KMS-11 (cell line): ENCODE measurements around the gene LRRC75B.

Experiments used
- H2AFZ ChIP-seq: fragments of 200-600 bp; sonication (generic); 2 replicates; pipeline ENCODE4 v1.6.1; 2016; ENCODE audit warnings: antibody characterized with exemption, mixed run types, low read depth
- H3K27ac ChIP-seq: fragments of 200-600 bp; sonication (generic); 2 replicates; pipeline ENCODE4 v1.6.1; 2016; ENCODE audit warnings: mild to moderate bottlenecking, mixed run types
- H3K27me3 ChIP-seq: fragments of 200-600 bp; sonication (generic); 2 replicates; pipeline ENCODE4 v1.6.1; 2017; ENCODE audit warnings: mild to moderate bottlenecking, low read depth, mixed run types, moderate library complexity; ENCODE audit not compliant: insufficient read depth
- H3K36me3 ChIP-seq: fragments of 200-600 bp; sonication (generic); 2 replicates; pipeline ENCODE4 v1.6.1; 2017; ENCODE audit warnings: mild to moderate bottlenecking, mixed run types; ENCODE audit not compliant: insufficient read depth
- H3K4me1 ChIP-seq: fragments of 200-600 bp; sonication (generic); 2 replicates; pipeline ENCODE4 v1.6.1; 2016; ENCODE audit warnings: mild to moderate bottlenecking, low read depth, mixed run types; ENCODE audit not compliant: poor library complexity, severe bottlenecking
- H3K4me2 ChIP-seq: fragments of 200-600 bp; sonication (generic); 2 replicates; pipeline ENCODE4 v1.7.0; 2016; ENCODE audit warnings: mild to moderate bottlenecking, mixed run types
- H3K4me3 ChIP-seq: fragments of 200-600 bp; sonication (generic); IDR thresholded peaks from 2 replicates; pipeline ENCODE4 v1.6.1; 2017; ENCODE audit warnings: low read depth, low read length, mixed read lengths; ENCODE audit not compliant: insufficient read depth
- H3K79me2 ChIP-seq: fragments of 200-600 bp; sonication (generic); 2 replicates; pipeline ENCODE4 v1.6.1; 2016; ENCODE audit warnings: low read depth, mixed run types; ENCODE audit not compliant: insufficient read depth
- H3K9ac ChIP-seq: fragments of 200-600 bp; sonication (generic); 2 replicates; pipeline ENCODE4 v1.6.1; 2016; ENCODE audit warnings: mild to moderate bottlenecking, mixed run types
- H4K20me1 ChIP-seq: fragments of 200-600 bp; sonication (generic); 2 replicates; pipeline ENCODE4 v1.6.1; 2016; ENCODE audit warnings: mild to moderate bottlenecking, mixed run types; ENCODE audit not compliant: insufficient read depth
- CTCF ChIP-seq: fragments of 200-600 bp; sonication (generic); conservative IDR thresholded peaks from 2 replicates; pipeline ENCODE4 v1.6.1; 2017; ENCODE audit warnings: low read depth, mild to moderate bottlenecking, antibody characterized with exemption, low read length, moderate library complexity, mixed read lengths

LRRC75B gene

GRCh38 chr22:24550902-24551435 is 41.9 kb downstream of the LRRC75B start:
- H3K36me3 ChIP-seq: peaks cover 10% of the 10 kb centered on the region; the same call in 1 of the 2 replicates
- peaks cover 34% of the 10 kb centered on the region for H3K4me1 ChIP-seq
- H3K79me2 ChIP-seq: peaks cover 50% of the 10 kb centered on the region
- TF ChIP-seq CTCF: no peak
- H3K27me3 ChIP-seq: no peaks in the 10 kb centered on the region
- H2AFZ ChIP-seq: no peak overlapping the region
- H4K20me1 ChIP-seq: no peaks in the 10 kb centered on the region
- H3K4me2 ChIP-seq: no peak overlapping the region
- no peak overlapping the region for H3K27ac ChIP-seq
- no peak overlapping the region for H3K9ac ChIP-seq
- no peak overlapping the region for H3K4me3 ChIP-seq

DNA sequence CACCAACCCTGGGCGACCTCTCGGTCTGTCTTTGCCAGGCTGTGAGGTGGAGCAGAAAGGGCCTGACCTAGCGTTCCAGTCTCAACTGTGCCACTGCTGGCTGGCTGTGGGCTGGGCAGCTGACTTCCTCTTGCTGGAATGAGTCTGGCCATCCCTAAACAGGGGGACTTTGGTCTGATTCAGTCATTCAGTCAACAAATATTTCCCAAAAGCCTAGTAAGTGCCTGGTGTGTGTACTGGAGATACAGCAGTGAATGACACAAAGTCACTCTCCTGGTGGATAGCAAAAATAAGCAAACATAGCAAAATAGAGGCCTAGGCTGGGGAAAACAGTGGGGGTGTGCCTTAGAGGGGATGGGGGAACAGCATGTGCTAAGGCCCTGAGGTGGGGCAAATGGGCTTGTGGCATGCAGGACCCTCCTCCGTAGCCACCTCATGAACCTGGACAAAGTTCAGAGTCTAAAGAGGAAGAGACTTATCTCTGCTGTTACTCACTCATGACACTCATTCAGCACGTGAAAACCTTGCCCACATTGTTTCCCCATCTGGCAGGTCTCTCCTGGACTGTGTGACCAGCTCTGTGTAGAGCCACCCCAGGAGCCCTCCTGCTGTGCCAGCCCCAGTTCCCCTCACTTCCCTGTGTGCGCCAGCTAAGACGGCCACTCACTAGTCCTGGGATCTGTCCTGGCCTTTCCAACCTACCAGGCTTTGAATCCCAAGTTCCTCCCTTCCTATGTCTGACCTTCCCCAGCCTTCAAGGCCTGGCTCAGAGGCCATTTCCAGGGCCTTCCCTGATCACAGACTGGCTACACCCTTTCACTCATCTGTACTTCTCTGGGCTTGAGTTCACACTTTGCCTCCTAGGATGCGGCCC is 42.6 kb downstream of the LRRC75B start:
- no peak overlapping the region for H3K27ac ChIP-seq
- H3K4me1 ChIP-seq: peaks cover 41% of the 10 kb centered on the region
- H3K79me2 ChIP-seq: peaks cover 48% of the 10 kb centered on the region
- H3K4me3 ChIP-seq: no peak overlapping the region
- TF ChIP-seq CTCF: no peak
- no peak overlapping the region for H3K4me2 ChIP-seq
- H4K20me1 ChIP-seq: no peaks in the 10 kb centered on the region
- H3K9ac ChIP-seq: no peak overlapping the region
- H2AFZ ChIP-seq: no peak overlapping the region
- H3K36me3 ChIP-seq: peaks cover 10% of the 10 kb centered on the region; the same call in 1 of the 2 replicates
- H3K27me3 ChIP-seq: no peaks in the 10 kb centered on the region

DNA sequence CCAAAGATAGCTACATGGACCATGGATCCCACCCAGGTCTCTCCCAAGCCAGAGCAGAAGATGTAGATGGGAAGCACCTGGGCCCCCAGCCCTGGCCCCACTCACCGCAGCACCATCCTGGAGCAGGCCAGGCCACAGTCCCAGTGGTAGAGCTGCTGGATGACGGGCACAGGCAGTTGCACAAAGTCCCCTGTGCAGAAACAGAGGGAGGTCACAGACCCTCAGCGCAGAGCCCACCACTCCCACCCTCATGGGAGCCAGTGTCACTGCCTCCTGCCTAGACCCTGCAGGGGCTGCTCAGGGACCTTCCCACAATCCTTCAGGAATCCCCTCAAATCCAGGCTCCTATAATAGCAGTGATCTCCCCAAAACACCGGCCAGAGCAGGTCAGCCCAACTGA is 44.1 kb downstream of the LRRC75B start:
- H3K4me1 ChIP-seq: peaks cover 53% of the 10 kb centered on the region
- peaks cover 39% of the 10 kb centered on the region for H3K79me2 ChIP-seq
- H3K9ac ChIP-seq: no peak overlapping the region
- H3K36me3 ChIP-seq: peaks cover 10% of the 10 kb centered on the region; the same call in 1 of the 2 replicates
- no peak overlapping the region for H2AFZ ChIP-seq
- H3K27ac ChIP-seq: no peak overlapping the region
- no peak for TF ChIP-seq CTCF
- H3K27me3 ChIP-seq: no peaks in the 10 kb centered on the region
- H4K20me1 ChIP-seq: no peaks in the 10 kb centered on the region
- H3K4me2 ChIP-seq: no peak overlapping the region
- no peak overlapping the region for H3K4me3 ChIP-seq

DNA sequence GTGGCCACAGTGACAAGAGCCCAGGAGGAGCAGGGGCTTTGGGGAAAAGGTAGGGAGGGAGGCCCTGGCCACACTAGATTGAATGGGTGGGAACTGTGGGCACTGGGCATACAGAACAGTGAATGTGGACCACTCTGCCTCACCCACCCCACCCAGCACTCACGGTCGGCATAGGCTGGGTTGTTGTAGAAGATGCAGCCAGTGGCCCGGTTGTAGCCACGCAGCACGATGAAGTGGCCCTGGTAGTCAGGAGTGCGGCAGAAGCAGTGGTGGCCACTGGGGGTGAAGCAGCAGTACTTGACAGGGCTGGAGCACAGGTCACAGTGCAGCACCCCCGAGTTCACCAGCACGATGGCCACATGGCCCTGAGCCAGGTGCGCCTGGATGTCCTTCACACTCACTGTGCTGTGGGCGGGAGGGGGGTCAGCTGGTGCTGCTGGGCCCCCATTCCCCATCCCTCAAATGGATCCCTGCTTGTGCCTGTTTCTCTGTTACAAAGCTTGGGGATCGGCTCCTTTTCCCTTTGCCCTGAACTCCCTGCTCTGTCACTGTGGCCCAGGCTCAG is 49.1 kb downstream of the LRRC75B start:
- no peak overlapping the region for H2AFZ ChIP-seq
- H4K20me1 ChIP-seq: no peaks in the 10 kb centered on the region
- no peaks in the 10 kb centered on the region for H3K79me2 ChIP-seq
- TF ChIP-seq CTCF: no peak
- H3K9ac ChIP-seq: no peak overlapping the region
- H3K27me3 ChIP-seq: no peaks in the 10 kb centered on the region
- no peak overlapping the region for H3K4me3 ChIP-seq
- H3K27ac ChIP-seq: peak overlapping the region; percentile 75
- H3K4me2 ChIP-seq: peak overlapping the region; percentile 44; the same call in 1 of the 2 replicates
- peaks cover 43% of the 10 kb centered on the region for H3K4me1 ChIP-seq
- peaks cover 13% of the 10 kb centered on the region; the same call in 1 of the 2 replicates for H3K36me3 ChIP-seq
